ENCODE data around the gene JPH2. TPM values are rescaled to one million over a fixed set of nuclear protein-coding genes. Genes with fewer than 3 reads are reported as not detected.
A peak's percentile ranks its signal among the peaks of the same experiment; 100 is the strongest.

The JPH2 gene
- total RNA-seq, 2 experiments from 2014 or later, result not detected

- H3K27me3 Mint-ChIP-seq, result peaks cover 48% of the 10 kb centered on the region
- CTCF ChIA-PET, result interaction anchor here (0.9 kb wide), 1 partner anchor 14 kb away, joined by 3 read pairs; no protein-coding TSS in a partner anchor
- H3K27ac Mint-ChIP-seq, result no peak overlapping the region
- intact Hi-C loops (cut with micrococcal nuclease), result no loop called here
- H3K4me1 Mint-ChIP-seq (ENCODE audit: low read depth), result no peaks in the 10 kb centered on the region
- DNase-seq, result no peak
- peaks cover 11% of the 10 kb centered on the region for H3K9me3 Mint-ChIP-seq
- H3K4me3 Mint-ChIP-seq, result no peak overlapping the region
- H3K36me3 Mint-ChIP-seq, result peaks cover 4% of the 10 kb centered on the region
- POLR2A ChIA-PET, result no interaction called here
Observed at GRCh38 chr20:44102582-44102981, 84.4 kb downstream of the JPH2 start.

- Mint-ChIP-seq H3K27me3 (peaks cover 29% of the 10 kb centered on the region), H3K27ac (no peak overlapping the region), H3K36me3 (no peaks in the 10 kb centered on the region), H3K4me3 (no peak overlapping the region), H3K4me1 (ENCODE audit: low read depth) (no peaks in the 10 kb centered on the region), H3K9me3 (peaks cover 4% of the 10 kb centered on the region)
- POLR2A ChIA-PET, result interaction anchor here (0.6 kb wide), 1 partner anchor 122 kb away, joined by 3 read pairs; no protein-coding TSS in a partner anchor
- DNase-seq, result no peak
- CTCF ChIA-PET, result interaction anchor here (1.3 to 1.9 kb wide), 2 partner anchors 9 to 17 kb away, joined by 4 to 8 read pairs; no protein-coding TSS in a partner anchor
- intact Hi-C loops (cut with micrococcal nuclease), result no loop called here
Observed at GRCh38 chr20:44099832-44100231, 87.2 kb downstream of the JPH2 start.

- H3K36me3 Mint-ChIP-seq, result no peaks in the 10 kb centered on the region
- no peak for DNase-seq
- H3K27me3 Mint-ChIP-seq, result peaks cover 24% of the 10 kb centered on the region
- intact Hi-C loops (cut with micrococcal nuclease), result no loop called here
- POLR2A ChIA-PET, result no interaction called here
- H3K9me3 Mint-ChIP-seq, result peaks cover 4% of the 10 kb centered on the region
- no peak overlapping the region for H3K4me3 Mint-ChIP-seq
- no peak overlapping the region for H3K27ac Mint-ChIP-seq
- CTCF ChIA-PET, result interaction anchor here (1.9 kb wide), 1 partner anchor 18 kb away, joined by 8 read pairs; no protein-coding TSS in a partner anchor
- H3K4me1 Mint-ChIP-seq (ENCODE audit: low read depth), result no peaks in the 10 kb centered on the region
Observed at GRCh38 chr20:44098657-44099056, 88.3 kb downstream of the JPH2 start.

GRCh38 chr20:44098256-44098630 is 88.7 kb downstream of the JPH2 start:
- peaks cover 4% of the 10 kb centered on the region for H3K9me3 Mint-ChIP-seq
- H3K4me1 Mint-ChIP-seq (ENCODE audit: low read depth), result no peaks in the 10 kb centered on the region
- no peak overlapping the region for H3K4me3 Mint-ChIP-seq
- no peak overlapping the region for H3K27ac Mint-ChIP-seq
- H3K36me3 Mint-ChIP-seq, result no peaks in the 10 kb centered on the region
- DNase-seq, result no peak
- POLR2A ChIA-PET, result no interaction called here
- CTCF ChIA-PET, result no interaction called here
- intact Hi-C loops (cut with micrococcal nuclease), result no loop called here
- peaks cover 24% of the 10 kb centered on the region for H3K27me3 Mint-ChIP-seq

GRCh38 chr20:44097521-44098255 is 89.3 kb downstream of the JPH2 start:
- POLR2A ChIA-PET, result no interaction called here
- Mint-ChIP-seq H3K4me1 (ENCODE audit: low read depth) (no peaks in the 10 kb centered on the region), H3K27me3 (peaks cover 22% of the 10 kb centered on the region), H3K27ac (no peak overlapping the region), H3K36me3 (no peaks in the 10 kb centered on the region), H3K9me3 (peaks cover under 1% of the 10 kb centered on the region), H3K4me3 (no peak overlapping the region)
- CTCF ChIA-PET, result no interaction called here
- DNase-seq, result no peak
- intact Hi-C loops (cut with micrococcal nuclease), result no loop called here

- H3K4me3 Mint-ChIP-seq, result no peak overlapping the region
- no peaks in the 10 kb centered on the region for H3K9me3 Mint-ChIP-seq
- H3K27me3 Mint-ChIP-seq, result peaks cover 15% of the 10 kb centered on the region
- no peak for DNase-seq
- POLR2A ChIA-PET, result no interaction called here
- intact Hi-C loops (cut with micrococcal nuclease), result no loop called here
- H3K4me1 Mint-ChIP-seq (ENCODE audit: low read depth), result no peaks in the 10 kb centered on the region
- CTCF ChIA-PET, result interaction anchor here (1.1 kb wide), 1 partner anchor 15 kb away, joined by 3 read pairs; no protein-coding TSS in a partner anchor
- no peaks in the 10 kb centered on the region for H3K36me3 Mint-ChIP-seq
- no peak overlapping the region for H3K27ac Mint-ChIP-seq
Observed at GRCh38 chr20:44095831-44096230, 91.2 kb downstream of the JPH2 start.

- CTCF ChIA-PET, result interaction anchor here (1.6 to 2.0 kb wide), 2 partner anchors 555 to 644 kb away, joined by 8 read pairs; no protein-coding TSS in a partner anchor
Observed at GRCh38 chr20:44093249-44093582, 93.8 kb downstream of the JPH2 start.

DNA sequence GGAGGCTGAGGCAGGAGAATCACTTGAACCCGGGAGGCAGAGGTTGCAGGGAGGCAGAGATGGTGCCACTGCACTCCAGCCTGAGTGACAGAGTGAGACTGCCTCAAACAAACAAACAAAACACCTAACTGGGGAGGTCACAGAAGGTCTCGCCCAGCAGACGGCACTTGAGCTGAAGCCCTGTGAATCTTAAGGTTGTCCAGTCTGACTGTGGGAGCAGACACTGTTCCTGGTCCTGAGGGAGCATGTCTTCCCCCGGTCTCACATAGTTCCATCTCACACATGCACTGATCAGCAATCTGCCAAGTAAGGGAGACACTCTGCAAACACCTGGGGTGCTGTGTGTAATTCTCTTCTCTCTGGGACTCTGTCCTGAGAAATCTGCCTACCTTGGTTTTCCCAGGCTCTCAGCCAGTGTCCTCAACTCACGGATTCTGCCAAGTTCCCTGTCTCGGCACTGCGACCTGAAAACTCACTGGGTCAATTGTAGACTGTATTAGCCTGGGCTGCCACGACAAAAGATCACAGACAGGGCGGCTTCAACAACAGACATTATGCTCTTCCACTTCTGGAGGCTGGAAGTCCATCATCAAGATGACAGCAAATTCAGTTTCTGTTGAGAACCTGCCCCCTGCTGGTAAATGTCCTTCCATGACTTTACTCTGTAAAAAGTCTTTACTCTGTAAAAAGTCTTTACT is 94.3 kb downstream of the JPH2 start:
- H3K36me3 Mint-ChIP-seq, result no peaks in the 10 kb centered on the region
- H3K4me1 Mint-ChIP-seq (ENCODE audit: low read depth), result no peaks in the 10 kb centered on the region
- DNase-seq, result peak; percentile 27
- no peaks in the 10 kb centered on the region for H3K9me3 Mint-ChIP-seq
- H3K27me3 Mint-ChIP-seq, result peaks cover 2% of the 10 kb centered on the region
- H3K27ac Mint-ChIP-seq, result no peak overlapping the region
- intact Hi-C loops (cut with micrococcal nuclease), result no loop called here
- ChIA-PET CTCF (interaction anchor here (0.6 to 1.5 kb wide), 8 partner anchors 12 to 554 kb away, joined by 3 to 8 read pairs (median 4); no protein-coding TSS in a partner anchor), POLR2A (no interaction called here)
- H3K4me3 Mint-ChIP-seq, result no peak overlapping the region

More at GRCh38 chr20:44093249-44093582, 93.8 kb downstream of the JPH2 start:
- DNase-seq, result no peak
- Mint-ChIP-seq H3K27me3 (peaks cover 2% of the 10 kb centered on the region), H3K27ac (no peak overlapping the region), H3K36me3 (no peaks in the 10 kb centered on the region), H3K9me3 (no peaks in the 10 kb centered on the region), H3K4me3 (no peak overlapping the region), H3K4me1 (ENCODE audit: low read depth) (no peaks in the 10 kb centered on the region)
- POLR2A ChIA-PET, result no interaction called here
- intact Hi-C loops (cut with micrococcal nuclease), result no loop called here

DNA sequence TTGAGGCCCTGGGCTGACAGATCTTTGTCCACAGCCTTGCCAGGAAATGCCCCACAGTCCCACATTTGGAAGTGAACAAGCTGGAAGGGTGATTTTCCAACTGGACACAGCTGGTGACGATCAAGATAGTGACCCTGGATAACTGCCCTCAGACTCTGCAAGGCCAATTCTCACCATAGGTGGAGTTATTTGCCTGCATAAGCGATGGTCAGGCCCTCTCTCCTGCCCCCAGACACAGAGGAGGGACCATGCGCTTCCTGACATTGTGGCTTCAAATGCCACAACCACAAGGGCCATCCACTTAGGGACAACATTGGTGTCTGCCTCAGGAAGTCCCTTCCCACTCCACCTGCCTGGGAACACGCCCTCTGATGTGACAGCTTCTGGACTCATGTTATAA is 96.0 kb downstream of the JPH2 start:
- Mint-ChIP-seq H3K27ac (no peak overlapping the region), H3K27me3 (peaks cover 2% of the 10 kb centered on the region), H3K4me1 (ENCODE audit: low read depth) (no peaks in the 10 kb centered on the region), H3K4me3 (no peak overlapping the region), H3K36me3 (no peaks in the 10 kb centered on the region), H3K9me3 (no peaks in the 10 kb centered on the region)
- ChIA-PET POLR2A (no interaction called here), CTCF (interaction anchor here (1.2 to 1.8 kb wide), 8 partner anchors 9 to 642 kb away, joined by 3 to 8 read pairs (median 4); no protein-coding TSS in a partner anchor)
- peak; percentile 6 for DNase-seq
- intact Hi-C loops (cut with micrococcal nuclease), result no loop called here

GRCh38 chr20:44089987-44090674 is 96.9 kb downstream of the JPH2 start:
- ChIA-PET POLR2A (no interaction called here), CTCF (interaction anchor here (0.9 to 1.8 kb wide), 6 partner anchors 9 to 641 kb away, joined by 3 to 6 read pairs (median 4); no protein-coding TSS in a partner anchor)
- intact Hi-C loops (cut with micrococcal nuclease), result no loop called here
- DNase-seq, result peak; percentile 52
- no peak overlapping the region for H3K27ac Mint-ChIP-seq
- H3K27me3 Mint-ChIP-seq, result peaks cover 2% of the 10 kb centered on the region
- H3K9me3 Mint-ChIP-seq, result no peaks in the 10 kb centered on the region
- H3K4me3 Mint-ChIP-seq, result no peak overlapping the region
- no peaks in the 10 kb centered on the region for H3K36me3 Mint-ChIP-seq
- no peaks in the 10 kb centered on the region for H3K4me1 Mint-ChIP-seq (ENCODE audit: low read depth)

GRCh38 chr20:44087857-44088120 is 99.2 kb downstream of the JPH2 start:
- no peak overlapping the region for H3K27ac Mint-ChIP-seq
- no peaks in the 10 kb centered on the region for H3K4me1 Mint-ChIP-seq (ENCODE audit: low read depth)
- no peak overlapping the region for H3K4me3 Mint-ChIP-seq
- no peaks in the 10 kb centered on the region for H3K9me3 Mint-ChIP-seq
- no peaks in the 10 kb centered on the region for H3K36me3 Mint-ChIP-seq
- ChIA-PET POLR2A (no interaction called here), CTCF (interaction anchor here (1.8 kb wide), 1 partner anchor 337 kb away, joined by 4 read pairs; no protein-coding TSS in a partner anchor)
- no peaks in the 10 kb centered on the region for H3K27me3 Mint-ChIP-seq
- intact Hi-C loops (cut with micrococcal nuclease), result no loop called here
- DNase-seq, result no peak
